HG02571 (cell line): ENCODE data around the gene VWF.
"Not testable (repeated sequence)": the region's sequence is repeated elsewhere in the genome, so short reads cannot be mapped to it uniquely, and the experiment has no call there.

Source experiments
- ATAC-seq: cut with Tn5 transposase; IDR thresholded peaks from one replicate; pipeline ENCODE4 v1.9.1; 2021; ENCODE audit warnings: mild to moderate bottlenecking, moderate library complexity; ENCODE audit not compliant: unreplicated experiment

VWF gene

GRCh38 chr12:6146509-6146908 lies 22.0 kb upstream of the VWF start:
- ATAC-seq = no peak

- no peak for ATAC-seq
These were observed 21.1 kb upstream of the VWF start for GRCh38 chr12:6145564-6145963.

DNA sequence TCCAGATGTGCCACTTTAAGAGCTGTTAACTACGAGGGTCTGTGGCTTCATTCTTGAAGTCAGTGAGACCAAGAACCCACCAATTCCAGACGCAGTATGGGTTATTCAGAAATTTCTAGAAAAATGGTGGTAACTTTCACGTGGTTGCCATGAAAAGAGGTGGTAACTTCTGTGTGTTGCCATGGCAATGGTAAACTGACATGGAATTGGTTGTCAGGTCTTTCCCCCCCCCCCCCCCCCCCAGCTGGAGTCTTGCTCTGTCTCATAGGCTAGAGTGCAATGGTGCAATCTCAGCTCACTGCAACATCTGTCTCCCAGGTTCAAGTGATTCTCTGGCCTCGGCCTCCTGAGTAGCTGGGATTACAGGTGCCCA lies 18.8 kb upstream of the VWF start:
- no peak for ATAC-seq

- ATAC-seq = not testable (repeated sequence)
These were observed 18.2 kb upstream of the VWF start for GRCh38 chr12:6142368-6143302.

DNA sequence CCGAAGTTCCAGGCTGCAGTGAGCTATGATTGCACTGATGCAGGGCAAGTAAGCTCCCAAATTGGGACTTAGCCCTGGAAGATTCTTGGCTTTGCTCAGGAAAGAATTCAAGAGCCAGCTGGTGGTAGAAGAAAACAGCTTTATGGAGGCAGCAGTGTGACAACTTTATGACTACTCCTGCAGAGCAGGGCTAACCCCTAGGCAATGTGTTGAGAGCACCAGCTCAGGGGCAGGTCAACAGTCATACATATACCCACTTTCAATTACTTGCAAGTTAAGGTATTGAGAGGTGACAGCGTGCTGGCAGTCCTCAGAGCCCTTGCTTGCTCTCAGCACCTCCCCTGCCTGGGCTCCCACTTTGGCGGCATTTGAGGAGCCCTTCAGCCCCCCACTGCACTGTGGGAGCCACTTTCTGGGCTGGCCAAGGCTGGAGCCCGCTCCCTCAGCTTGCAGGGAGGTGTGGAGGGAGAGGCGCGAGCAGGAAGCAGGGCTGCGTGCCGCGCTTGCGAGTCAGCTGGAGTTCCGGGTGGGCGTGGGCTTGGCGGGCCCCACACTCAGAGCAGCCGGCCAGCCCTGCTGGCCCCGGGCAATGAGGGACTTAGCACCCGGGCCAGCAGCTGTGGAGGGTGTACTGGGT lies 17.4 kb upstream of the VWF start:
- not testable (repeated sequence) for ATAC-seq

DNA sequence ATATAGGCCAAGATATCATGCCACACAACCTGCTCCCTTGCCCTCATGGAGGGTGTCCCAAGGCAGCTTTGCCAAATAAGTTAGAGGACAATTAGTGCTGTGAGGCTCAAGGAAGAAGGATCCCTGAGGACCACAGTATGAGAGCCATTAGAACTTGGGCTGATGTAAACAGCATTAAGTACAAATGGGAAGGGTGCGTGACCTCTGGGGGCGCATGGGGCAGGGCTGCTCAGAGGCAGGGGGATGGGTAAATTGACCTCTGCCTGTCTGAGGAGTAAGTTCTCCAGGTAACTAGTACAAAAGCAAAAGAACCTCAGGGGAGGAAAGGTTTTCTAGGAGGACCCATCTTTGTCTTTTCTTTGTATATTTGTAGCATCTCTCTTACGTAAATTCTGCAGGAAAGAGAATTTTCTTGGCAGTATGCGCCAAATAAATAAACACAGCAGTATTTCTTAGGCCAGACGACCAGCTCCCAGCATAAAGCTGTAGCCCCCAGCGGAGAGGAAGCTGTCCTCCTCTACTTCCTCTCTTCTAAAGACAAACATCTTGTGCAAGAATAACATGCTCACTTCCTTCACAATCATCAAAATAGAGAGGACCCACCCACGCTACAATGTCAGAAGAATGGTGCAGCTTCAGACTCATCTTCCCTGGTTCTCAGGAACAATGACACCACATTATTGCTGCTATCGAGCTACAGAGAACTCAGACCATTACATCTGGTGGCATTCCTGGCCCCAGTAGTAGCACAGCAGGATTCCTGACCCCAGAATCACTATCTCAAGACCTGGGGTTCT lies 16.4 kb upstream of the VWF start:
- ATAC-seq = no peak

DNA sequence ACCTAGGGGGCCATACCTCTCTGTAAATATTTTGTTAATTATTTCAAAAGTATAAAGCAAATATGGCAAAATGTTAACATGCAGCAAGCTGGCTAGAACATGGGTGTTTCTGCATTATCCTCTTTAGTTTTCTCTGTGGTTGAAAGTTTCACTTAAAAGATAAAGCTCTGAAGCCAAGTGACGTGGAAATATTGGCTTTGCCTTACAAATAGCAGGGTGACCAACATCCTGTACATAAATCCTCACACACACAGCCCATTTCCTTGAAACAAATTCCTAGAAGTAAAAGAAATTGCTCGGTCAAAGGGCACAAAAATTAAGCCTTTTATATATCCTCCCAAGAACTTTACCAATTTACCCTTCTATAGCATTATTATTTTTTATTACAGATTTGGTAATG lies 10.6 kb upstream of the VWF start:
- no peak for ATAC-seq

GRCh38 chr12:6133642-6134041 lies 9.2 kb upstream of the VWF start:
- ATAC-seq = no peak

- no peak for ATAC-seq
These were observed 8.0 kb upstream of the VWF start for GRCh38 chr12:6132496-6132895.

DNA sequence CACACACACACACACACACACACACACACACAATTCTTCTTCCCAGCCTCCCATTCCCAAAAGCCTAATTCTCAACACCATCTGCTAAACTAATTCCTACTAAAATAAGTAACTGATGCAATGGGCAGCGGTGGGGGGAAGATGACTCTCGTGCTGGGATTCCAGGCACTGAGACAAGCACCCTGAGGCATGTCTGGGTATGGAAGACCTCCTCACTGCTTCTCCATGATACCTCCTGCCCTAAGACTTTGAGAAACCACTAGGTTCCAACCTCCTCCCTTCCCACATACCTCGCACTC lies 789 bp upstream of the VWF start:
- no peak for ATAC-seq

- no peak for ATAC-seq
These were observed 1.2 kb downstream of the VWF start for GRCh38 chr12:6123258-6123657.

DNA sequence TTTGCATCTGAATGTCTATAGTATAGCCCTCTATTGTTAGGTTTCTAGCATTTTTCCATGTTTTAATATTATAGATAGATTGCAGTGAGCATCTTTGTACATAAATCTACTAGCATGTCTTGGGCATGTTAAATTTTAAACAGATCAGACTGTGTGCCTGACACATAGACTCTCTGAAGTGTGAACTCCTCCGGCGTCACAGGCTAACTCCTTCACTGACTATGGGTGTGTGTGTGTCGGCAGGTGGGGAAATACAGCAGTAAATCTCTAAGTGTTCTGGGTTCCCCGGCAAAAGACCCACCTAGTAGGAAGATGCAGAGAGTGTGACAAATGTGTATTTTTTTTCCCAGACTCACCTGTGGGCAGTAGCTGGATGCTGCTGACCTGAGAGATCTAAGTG lies 2.3 kb downstream of the VWF start:
- ATAC-seq = no peak

GRCh38 chr12:6120796-6121473 lies 3.5 kb downstream of the VWF start:
- no peak for ATAC-seq

- no peak for ATAC-seq
These were observed 5.4 kb downstream of the VWF start for GRCh38 chr12:6118891-6119568.

DNA sequence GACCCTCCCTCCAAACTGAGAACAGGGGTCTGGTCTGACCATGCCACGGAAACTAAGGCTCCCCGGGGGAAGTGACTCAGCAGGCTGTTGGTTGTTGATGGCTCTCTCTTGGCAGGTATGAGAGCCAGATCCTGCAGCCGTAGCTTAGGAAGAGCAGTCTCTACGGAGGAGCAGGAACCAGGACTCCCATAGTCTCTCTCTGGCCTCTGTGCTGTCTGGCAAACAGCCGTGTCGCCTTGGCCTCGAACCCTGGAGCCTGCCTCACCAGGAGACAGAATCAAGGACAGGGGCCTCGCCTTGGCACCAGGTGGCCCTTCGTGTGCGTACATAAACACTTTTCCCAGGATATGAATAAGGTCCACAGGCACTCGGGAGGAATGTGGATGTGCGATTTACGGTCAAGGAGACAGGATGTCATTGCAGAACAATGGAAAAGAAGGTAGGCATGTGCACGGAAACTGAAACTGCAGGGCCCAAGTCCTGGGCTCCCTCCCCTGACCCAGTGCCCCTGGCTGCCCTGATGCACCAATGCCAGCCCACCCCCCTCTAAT lies 7.9 kb downstream of the VWF start:
- ATAC-seq = no peak

DNA sequence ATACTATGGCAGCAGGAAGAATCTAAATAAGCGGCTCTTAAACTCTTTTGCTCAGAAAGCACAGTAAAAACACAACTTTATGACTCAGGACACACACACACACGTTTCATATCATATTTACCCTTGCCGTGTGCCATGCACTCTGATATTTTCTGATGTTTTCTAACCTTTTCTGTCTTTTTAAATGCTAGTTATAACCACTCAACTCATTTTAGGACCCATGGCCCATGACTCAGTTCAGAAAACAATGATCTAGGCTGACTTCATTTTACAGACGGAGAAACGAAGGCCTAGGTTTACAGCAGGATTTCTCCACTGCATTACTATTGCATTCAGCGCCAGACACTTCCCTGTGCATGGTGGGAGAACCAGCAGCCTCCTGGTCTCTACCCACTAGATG lies 9.1 kb downstream of the VWF start:
- ATAC-seq = no peak

DNA sequence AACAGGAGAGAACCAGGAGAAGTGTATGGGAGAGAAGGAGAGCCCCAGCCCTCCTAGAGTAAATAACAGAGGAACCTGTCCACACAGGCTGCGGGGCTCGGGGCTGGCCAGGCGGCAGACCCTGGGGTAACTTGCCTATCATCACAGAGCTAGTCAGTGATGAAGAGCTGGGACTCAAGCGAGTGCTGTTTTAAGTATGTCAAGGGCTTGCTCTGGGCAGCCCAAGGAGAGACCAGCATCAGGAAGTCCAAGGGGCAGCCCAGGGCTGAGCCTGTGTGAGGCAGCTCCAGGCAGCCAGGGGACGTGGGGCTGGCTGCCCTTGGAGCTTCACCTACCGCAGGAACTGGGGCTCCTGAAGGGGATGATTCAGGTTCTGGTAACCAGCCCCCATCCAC lies 10.0 kb downstream of the VWF start:
- ATAC-seq = no peak

DNA sequence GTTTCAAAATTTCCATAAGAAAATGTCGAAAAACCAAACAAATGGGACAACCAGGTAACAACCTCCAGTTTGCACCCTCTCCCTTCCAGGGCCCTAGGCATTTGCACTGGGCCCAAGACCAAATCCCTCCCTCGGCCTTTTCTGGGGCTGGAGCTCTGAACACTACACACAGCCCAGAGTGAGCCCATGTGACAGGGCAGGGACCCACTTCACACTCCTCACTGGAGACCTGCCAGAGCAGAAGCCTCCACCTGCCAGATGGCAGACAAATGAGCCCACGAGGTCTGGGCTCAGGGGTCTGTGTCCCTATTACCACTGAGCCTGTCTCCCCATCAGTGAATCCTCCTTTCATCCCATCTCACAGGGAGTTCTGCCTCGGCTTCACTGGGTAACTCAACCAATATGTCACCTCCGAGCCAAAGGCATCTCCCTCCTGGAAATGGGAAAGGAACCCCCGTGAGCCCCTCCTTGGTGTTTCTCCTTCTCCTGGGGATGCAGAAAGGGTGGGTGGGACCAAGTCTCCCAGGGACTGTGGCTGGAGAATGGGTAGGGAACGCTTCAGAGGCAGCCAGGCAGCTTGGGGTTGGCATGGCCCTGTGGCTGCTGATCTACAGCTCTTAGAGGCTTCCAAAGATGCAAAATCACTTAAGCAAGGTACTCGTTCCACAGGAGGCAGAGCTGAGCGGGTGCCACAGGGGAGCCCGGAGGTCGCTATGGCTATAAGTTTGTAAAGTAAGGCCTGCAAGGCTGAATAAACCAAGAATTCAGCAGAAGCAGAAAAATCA lies 10.6 kb downstream of the VWF start:
- no peak for ATAC-seq

DNA sequence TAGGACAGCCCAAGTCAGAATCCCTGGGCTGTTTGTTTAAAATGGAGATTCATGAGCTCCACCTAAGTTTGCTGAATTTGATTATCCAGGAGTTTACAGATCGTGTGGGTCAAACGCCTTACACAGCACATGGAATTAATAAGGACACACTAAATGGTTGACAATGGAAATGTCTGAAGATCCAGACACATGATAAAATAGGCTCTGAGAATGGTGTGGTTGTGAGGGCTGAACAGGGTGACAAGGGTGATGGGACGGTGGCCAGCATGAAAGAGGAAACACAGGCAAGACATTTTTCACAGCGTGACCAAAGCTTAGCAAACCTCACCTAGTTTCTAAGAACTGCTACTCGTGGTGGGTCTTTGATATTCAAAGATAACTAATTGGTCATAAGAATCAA lies 12.5 kb downstream of the VWF start:
- ATAC-seq = no peak

DNA sequence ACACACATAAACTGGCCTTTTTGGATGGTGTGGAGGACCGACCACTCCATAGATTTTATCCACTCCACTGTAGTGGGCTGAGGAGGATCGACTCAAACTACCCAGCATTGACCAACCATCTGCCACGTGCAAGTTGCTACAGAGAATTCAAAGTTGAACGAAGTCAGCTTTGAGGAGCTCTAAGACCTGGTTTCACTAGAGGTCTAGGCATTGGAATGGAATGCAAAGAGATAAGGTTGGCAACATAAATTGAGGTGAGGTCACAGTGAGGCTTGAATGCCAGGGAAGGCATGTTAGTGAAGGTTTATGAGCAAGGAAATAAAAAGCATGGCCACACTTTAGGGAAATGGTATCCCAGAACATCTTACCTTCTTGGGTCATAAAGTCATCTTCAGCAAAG lies 14.5 kb downstream of the VWF start:
- ATAC-seq = no peak
